ENCODE results near the gene ETV3. TPM values are rescaled to one million over a fixed set of nuclear protein-coding genes. Genes with fewer than 3 reads are reported as not detected.
A peak's percentile ranks its signal among the peaks of the same experiment; 100 is the strongest.
"Not testable (repeated sequence)": the region's sequence is repeated elsewhere in the genome, so short reads cannot be mapped to it uniquely, and the experiment has no call there.

ETV3 gene
- polyA plus RNA-seq, 3 donors: 25.1 to 28.2 (median 25.4) TPM

DNA sequence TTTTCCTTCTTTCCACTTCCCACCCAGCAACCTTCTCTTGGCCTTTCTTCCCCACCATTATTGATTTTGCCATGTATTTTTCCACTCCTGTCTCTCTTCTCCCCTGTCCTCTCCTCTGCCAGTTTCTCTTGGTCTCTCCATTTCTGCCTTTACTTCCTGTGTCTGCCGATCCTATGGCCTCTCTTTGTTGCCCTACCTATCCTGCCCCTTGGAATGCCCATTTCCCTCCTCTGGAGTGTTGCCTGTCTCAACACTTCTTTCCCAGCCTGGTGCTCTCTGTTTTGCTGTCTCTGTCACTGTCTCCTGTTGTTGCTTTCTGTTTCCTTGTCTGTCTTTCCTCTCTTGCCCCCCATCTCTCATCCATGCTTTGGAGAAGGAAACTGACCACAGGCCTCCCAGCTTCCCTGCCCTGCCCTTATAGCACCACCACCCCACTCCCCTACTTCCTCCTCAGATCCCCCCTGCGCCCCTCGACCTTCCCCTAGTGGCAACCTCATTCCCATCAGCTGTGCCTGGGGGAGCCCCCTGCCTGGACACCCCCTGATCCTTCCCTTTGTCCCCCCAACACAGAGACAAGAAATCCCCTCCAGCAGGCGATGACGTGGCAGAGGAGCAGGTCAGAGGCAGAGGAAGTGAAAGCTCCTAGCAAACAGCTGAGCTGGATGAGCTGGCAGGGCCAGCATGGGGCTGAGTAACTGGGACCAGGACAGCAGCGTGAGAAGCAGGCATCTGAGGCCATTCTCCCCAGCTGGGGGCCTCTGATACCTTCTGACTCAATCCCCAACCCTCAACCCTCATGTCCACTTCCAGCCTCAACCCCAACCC is 32.0 kb downstream of the ETV3 start:
- no peak for DNase-seq (ENCODE audit: extremely low read depth in 1 of 11, low read depth in 9 of 11, low spot score in 4 of 11)

DNA sequence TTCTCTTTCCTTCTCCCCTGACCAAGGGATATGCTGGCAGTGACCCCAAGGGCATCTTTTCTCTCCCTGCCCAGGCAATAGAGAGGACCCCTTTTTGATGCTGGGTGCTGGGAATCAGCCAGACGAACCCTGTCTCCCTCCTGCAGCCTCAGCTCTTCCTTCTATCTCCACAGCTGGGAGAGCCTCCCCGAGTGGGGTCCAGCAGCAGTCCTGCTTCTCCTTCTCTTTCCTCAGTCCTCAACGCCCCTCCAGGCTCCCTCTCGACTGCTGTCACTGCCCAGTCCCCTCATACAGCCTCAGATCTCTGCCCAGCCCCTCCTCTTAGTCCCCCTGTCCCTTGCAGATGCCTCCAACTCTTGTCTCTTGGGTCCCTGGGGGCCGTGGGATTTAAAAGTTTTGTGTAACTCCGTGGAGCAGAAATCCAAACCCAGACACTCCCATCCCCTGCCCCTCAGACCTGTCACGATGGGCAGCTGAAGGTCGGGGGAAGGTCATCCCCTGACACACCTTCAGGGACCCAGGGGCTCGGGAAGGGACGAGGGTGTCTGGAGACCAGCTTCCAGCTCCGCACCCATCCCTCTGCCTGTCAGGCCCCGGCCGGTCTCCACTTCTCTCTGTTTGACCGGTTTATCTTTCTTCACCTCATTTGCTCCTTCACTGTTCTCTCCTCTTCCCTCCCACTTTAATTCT is 32.8 kb downstream of the ETV3 start:
- no peak for DNase-seq (ENCODE audit: extremely low read depth in 1 of 11, low read depth in 9 of 11, low spot score in 4 of 11)

DNA sequence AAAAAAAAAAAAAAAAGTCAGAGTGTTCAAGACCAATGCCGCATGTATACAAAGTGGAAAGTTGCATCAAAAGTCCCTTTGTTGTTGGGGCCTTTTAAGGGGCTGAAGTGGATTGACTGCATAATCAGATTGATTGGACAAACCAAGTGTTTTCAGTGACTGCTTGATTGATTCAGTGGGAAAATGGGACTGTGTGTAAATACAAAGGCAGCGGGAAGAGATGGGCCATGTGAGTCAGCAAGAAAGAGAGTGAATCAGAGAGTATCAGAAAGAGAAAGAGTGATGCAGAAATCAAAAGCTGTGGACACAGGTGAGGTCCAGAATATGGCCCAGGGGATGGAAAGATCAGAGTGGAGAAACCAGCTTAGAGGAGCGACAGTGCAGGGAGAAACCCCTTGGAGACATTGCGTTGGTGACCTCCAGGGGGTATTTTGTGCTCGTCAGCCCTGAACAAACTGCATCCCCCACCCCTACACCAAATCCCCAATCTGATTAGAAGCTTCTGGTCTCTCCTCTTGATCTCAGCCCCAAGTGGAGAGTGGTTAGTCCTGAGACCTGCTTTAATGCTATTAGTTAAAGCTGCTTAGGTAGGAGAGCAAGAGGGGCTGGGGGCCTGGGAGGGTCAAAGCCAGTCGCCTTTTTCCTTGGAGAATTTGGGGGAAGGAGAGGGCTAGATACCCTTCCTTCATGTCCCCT is 33.4 kb downstream of the ETV3 start:
- DNase-seq (ENCODE audit: extremely low read depth in 1 of 11, low read depth in 9 of 11, low spot score in 4 of 11): no peak

DNA sequence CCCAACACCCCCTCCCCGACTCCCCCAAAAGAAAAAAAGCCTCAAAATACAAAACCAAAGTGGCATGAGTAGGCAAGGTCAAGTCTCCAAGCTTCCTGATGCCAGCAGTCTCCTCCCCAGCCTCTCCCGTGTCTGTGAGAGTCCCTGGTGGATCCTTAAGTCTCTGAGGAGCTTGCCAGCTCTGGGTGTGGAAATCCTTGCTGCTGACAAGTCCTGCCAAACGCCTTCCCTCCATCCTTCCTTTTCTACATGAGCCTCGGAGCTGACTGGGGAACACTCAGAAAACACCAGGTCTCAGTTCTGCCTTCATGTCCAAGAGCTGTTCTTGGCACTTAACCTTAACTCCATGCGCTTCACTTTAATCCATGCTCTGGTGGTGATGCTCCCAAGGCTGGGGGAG is 34.9 kb downstream of the ETV3 start:
- DNase-seq (ENCODE audit: extremely low read depth in 1 of 11, low read depth in 9 of 11, low spot score in 4 of 11): no peak

DNA sequence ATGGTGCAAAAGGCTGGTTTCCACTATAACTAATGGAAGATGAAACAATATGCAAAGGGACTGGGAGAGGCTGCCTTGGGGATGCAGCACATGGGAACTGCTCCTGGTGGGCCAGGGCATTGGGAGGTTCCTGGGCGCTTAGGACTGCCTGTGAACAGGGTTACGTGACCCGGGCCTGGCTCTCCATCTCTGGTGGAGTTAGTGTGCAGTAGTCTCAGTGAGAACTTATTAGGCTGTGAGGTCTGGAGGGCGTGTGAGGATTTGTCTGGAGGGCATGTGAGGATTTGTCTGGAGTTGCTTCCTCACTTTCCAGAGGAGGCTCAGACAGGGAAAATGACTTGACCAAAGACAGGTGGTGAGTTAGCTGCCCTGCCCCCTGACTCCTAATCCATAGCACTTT is 37.0 kb downstream of the ETV3 start:
- DNase-seq (ENCODE audit: extremely low read depth in 1 of 11, low read depth in 9 of 11, low spot score in 4 of 11): no peak

DNA sequence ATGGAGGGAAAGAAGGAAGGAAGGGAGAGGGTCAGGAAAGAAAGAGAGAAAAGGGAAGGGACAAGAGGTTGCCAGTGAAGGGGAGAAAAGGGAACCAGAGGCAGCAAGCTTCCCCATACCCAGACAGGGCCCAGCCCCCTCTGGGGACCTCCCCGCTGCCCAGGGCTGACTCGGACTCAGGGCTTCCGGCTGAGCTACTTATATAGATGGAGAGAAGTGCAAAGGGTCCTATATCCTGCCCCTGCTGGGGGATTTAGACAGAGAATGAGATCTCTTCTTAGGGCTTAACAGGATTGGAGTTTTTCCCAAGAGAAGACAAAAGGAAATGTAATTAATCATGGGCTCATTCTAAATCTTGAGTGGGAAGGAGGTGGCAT is 38.6 kb downstream of the ETV3 start, which contains the start of gene ETV3L:
ETV3L (minus strand) TSS at position 176 of the 377 bp plus-strand sequence. CDS start 285 bp downstream, outside the sequence.
- no peak for DNase-seq (ENCODE audit: extremely low read depth in 1 of 11, low read depth in 9 of 11, low spot score in 4 of 11)

DNA sequence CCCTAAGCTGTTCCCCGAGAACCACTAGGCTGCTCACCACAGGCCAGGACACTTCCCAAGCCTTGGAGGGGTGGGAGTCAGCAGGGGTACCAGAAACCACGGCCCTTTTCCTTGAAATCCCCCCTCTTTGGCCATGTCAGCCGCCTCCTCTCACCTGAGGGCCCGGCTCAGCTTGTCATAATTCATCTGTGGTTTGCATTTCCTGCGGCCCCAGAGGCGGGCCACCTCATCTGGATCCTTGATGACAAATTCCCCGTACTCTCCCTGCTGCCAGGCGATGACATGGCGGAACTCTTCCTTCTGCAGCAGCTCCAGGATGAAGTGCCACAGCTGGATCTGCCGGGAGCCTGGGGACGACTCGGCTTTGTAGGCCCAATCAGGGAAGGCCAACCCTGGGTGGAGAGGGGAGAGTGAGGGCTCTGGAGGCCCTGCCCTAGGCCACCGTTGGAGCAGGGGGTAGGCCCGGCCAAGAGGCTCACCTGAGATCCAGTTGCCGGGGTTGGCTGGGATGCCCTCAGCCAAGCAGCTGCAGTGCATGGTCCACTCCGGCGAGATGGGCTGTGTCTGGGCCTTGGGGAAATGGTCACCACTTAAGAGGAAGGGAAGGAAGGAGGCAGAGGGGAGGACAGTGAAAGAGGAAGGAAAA is 39.1 kb downstream of the ETV3 start:
- DNase-seq (ENCODE audit: extremely low read depth in 1 of 11, low read depth in 9 of 11, low spot score in 4 of 11): not testable (repeated sequence)

DNA sequence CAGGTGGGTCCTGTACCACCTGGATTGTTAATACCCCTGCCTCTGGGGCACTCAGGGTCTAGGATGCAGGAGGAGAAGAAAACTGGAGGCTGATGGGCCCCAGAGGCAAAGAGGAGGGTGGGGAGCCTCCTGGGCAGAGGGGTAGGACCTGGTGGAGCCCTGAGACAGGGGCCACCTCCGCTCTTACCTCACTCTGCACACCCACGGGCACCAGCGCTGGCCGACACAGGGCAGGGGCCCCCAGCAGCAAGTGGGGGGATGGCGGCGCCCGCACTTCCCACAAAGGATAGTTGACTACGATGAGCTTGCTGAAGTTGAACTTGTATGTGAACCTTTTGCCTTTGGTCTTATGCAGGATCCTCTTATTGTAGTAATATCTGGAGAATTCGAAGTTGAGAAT is 39.7 kb downstream of the ETV3 start:
- DNase-seq (ENCODE audit: extremely low read depth in 1 of 11, low read depth in 9 of 11, low spot score in 4 of 11): no peak

DNA sequence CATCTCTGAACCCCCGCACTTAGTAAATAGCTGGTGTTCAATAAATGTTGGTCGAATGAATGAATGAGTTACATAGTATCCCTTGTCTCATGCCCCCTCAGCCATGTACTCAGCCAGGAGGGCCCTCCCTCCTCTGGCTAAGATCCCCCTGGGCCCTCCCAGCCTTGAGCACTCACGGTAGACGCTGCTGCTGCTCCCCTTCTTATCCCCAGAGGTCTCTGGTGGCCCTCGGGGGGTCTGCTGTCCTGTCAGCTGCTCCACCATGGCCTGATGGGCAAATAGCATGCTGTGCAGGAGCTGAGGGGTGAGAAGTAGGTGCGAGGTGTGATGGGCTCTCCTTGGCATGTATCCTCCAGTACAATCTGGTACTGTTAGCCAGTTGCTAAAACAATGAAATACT is 40.5 kb downstream of the ETV3 start:
- DNase-seq (ENCODE audit: extremely low read depth in 1 of 11, low read depth in 9 of 11, low spot score in 4 of 11): no peak

DNA sequence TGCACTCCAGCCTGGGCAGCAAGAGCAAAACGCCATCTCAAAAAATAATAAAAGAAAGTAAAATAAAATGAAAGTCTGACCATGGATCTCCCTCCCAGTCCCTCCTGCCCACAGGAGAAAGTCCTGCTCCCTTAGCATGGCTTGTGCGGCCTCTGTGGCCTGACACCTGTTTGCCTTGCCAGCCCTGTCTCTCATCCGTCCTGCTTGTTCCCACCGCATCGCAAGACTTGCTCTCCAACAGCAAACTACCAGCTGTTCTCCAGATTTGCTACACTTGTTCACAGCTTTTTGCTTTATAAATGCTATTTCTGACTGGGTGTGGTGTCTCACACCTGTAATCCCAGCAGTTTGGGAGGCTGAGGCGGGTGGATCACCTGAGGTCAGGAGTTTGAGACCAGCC is 41.3 kb downstream of the ETV3 start:
- no peak for DNase-seq (ENCODE audit: extremely low read depth in 1 of 11, low read depth in 9 of 11, low spot score in 4 of 11)

DNA sequence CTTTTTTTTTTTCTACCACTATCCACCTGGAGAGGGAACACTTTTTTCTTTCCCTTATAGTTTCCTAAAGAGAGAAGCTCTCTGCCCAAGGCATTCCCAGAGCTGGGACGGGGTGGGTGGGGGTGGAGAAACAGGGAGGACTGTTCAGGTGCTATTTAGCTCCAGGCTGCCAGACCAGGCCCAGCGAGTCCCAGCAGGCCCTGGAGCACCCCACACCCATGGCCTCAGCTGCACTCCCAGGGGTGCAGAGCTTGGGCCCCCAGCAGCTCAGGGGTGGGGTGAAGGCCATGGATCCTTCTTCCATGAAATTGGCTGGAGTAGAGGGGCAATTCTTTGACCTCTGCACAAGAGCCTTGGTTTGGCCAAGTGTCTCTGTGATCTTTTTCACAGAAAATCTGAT is 42.6 kb downstream of the ETV3 start:
- DNase-seq (ENCODE audit: extremely low read depth in 1 of 11, low read depth in 9 of 11, low spot score in 4 of 11): no peak

DNA sequence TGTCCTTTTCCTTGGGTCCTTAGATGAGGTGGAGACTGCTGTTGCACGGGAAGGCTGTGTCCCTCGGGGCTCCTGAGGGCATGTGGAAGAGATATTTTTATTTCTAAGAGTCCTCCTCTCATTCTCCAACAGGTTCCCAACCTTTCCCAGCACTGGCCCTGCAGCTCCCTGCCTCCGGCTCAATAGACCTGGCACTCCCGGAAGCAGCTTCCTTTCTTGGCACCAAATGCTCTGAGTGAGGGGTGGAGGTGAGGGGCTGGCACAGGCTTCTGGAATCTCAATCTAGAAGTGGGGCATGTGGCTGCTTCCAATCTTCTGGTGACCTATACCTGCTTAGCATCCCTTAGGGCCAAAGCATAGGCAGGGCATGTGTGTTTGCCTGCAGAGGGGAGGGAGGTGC is 43.1 kb downstream of the ETV3 start:
- no peak for DNase-seq (ENCODE audit: extremely low read depth in 1 of 11, low read depth in 9 of 11, low spot score in 4 of 11)

DNA sequence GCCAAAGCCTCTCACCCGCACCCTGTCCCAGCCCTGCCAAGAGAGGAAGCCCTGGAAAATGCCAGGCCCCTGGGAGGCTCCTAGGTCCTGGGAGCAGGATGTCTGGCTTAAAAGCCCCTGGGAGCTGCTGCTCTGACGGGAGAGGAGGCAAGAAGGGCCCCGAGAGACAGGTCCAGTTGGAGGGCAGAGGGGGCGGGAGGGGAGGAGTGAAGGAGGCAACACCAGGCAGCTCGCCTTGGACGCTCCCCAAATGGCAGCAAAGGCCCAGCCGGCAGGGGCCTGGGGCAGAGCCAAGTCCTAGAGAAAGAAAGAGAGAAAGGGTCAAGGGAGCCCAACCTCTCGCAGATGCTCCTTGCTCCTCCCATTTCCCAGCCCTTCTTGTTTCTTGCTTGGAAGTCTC is 45.4 kb downstream of the ETV3 start:
- peak in 3 of 11 donors; percentile 10 to 16 (median 13) for DNase-seq (ENCODE audit: extremely low read depth in 1 of 11, low read depth in 9 of 11, low spot score in 4 of 11)

DNA sequence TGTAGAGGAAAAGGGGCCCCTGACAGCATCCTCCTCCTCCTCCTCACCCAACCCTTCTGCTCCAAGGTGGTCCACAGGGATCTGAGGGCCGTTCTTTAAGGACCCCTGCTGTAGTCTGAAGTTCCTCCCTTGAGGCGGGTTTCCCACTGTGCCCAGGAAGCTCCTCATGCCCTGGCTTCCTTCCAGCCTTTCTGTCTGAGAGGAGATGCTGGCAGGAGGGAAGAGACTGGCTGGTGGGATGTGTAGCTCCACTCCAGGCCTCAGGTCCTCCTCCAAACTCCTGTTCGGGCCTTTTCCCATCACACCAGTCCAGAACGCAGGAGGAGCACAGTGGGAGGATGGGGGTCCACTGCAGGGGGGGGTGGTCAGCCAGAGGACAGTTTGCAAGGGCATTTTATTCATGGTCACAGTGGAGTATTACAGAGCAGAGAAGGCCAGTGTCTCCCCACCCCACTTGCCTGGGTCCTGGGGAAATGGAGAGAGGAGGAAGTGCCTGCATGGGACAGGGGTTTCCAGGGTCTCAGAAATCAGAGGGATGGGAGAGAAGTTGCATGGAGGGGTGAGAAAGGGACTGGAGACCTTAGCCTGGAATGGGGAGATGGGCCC is 46.4 kb downstream of the ETV3 start:
- no peak for DNase-seq (ENCODE audit: extremely low read depth in 1 of 11, low read depth in 9 of 11, low spot score in 4 of 11)

DNA sequence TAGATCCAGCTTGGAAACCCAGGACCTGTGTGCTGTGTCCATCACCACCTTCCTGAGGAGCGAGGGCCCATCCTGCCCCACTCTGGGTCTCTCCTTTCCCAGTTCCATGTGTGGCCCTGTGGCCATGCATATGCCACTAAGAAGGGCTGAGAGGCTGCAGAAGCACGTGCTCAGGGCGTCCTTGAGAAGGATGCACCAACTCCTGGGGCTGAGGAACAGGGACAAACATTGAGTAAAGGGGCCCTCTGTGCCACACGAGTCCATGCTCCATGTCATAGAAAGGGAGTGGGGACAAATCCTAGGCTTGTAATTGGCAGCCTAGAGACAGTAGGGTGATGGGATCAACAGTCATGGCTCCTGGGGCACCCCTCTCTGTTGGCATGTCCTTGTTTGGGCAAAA is 47.0 kb downstream of the ETV3 start:
- no peak for DNase-seq (ENCODE audit: extremely low read depth in 1 of 11, low read depth in 9 of 11, low spot score in 4 of 11)

DNA sequence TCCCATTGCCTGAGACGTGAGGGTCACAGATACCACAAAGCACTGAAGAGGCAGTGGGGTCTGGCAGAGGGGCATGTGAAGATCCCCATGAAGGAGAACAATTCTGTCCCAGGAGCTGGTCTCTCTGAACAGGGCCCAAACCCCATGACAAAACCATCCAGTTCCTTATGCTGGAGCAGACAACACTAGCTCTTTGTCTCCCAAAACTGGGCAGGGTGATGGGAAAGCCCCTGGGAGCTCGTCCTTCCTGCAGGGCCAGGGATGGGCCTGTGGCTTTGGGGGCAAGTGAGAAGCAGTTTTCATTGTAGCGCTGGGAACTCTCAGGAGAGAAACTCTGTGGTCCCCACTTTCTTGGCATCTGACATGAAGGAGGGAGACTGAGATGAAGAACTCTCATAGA is 47.4 kb downstream of the ETV3 start:
- no peak for DNase-seq (ENCODE audit: extremely low read depth in 1 of 11, low read depth in 9 of 11, low spot score in 4 of 11)

DNA sequence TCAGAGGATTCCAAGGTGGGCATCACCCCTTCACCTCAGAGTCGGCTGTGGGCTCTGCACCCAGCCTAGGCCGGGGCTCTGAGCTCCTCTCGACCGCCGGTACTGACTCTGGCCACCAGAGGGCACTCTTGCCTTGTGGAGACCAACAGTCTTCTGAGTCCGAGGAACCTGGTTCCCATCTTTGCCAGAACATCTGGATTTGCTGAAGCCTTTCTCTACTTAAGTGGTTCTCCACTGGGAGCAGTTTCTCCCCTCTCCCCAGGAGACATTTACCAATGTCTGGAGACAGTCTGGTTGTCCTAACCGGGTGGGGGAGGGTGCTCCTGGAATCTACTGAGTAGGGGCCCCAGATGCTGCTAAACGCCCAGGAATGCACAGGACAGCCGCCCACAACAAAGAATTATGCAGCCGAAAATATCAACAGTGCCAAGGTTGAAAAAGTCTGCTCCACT is 48.0 kb downstream of the ETV3 start:
- peak; percentile 53 to 85 (median 77) for DNase-seq (ENCODE audit: extremely low read depth in 1 of 11, low read depth in 9 of 11, low spot score in 4 of 11)

DNA sequence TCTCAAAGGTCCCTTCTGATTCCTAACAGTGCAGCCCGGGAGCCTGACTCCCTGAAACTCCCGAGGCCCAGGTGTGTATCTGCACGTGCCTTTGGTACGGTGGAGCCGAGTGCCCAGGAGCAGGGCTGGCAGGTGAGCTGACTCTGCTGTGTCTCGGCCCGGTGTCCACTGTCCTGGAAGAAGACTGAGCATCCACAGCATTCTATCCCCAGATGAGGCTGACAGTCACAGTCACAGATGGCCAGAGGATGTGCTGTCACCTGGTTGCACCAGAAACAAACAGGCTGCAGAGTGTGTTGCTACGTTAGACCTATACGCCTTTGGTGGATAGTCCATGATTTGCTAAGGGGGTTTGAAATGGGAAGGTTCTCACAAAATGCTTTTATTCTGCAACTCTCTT is 48.4 kb downstream of the ETV3 start:
- DNase-seq (ENCODE audit: extremely low read depth in 1 of 11, low read depth in 9 of 11, low spot score in 4 of 11): no peak

DNA sequence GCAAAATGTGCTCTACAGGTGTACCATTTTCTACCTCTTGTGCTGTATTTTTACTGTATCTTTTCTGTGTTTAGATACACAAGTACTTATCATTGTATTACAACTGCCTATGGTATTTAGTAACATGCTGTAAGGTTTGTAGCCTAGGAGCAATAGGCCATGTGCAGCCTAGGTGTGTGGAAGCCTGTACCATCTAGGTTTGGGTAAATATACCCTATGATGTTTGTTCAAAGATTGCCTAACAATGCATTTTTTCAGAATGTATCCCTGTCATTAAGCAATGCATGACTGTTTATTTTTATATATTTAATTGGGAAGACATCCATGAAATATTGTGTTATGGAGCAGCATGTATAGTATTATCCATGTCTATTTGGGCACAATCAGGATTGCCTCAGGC is 49.6 kb downstream of the ETV3 start:
- no peak for DNase-seq (ENCODE audit: extremely low read depth in 1 of 11, low read depth in 9 of 11, low spot score in 4 of 11)
